Neural cell (in vitro differentiated cells): ENCODE measurements around the gene C2CD4B.

ENCODE experiments used
- EP300 ChIP-seq: fragments of 450-650 bp; conservative IDR thresholded peaks from 2 replicates; pipeline ENCODE4 v1.6.1; 2014; ENCODE audit warnings: antibody characterized with exemption, mild to moderate bottlenecking, moderate library complexity; ENCODE audit not compliant: poor library complexity, severe bottlenecking
- MXI1 ChIP-seq: fragments of 450-650 bp; conservative IDR thresholded peaks from 2 replicates; pipeline ENCODE4 v1.6.1; 2014; ENCODE audit warnings: antibody characterized with exemption, mild to moderate bottlenecking; ENCODE audit not compliant: poor library complexity, severe bottlenecking
- POLR2AphosphoS5 ChIP-seq: IDR thresholded peaks from 2 replicates; pipeline ENCODE4 v1.6.1; 2012
- RAD21 ChIP-seq: fragments of 450-650 bp; conservative IDR thresholded peaks from 2 replicates; pipeline ENCODE4 v1.6.1; 2014; ENCODE audit warnings: antibody characterized with exemption, mild to moderate bottlenecking, moderate library complexity
- TF ChIP-seq, protein P1 (sequence below): fragments of 450-650 bp; IDR thresholded peaks from 2 replicates; pipeline ENCODE4 v1.5.1; 2014; ENCODE audit warnings: antibody characterized with exemption, mild to moderate bottlenecking, moderate library complexity; ENCODE audit not compliant: poor library complexity, severe bottlenecking
- TF ChIP-seq, protein P2 (sequence below): IDR thresholded peaks from 2 replicates; pipeline ENCODE4 v1.6.1; 2012; ENCODE audit warnings: borderline replicate concordance

DNA sequence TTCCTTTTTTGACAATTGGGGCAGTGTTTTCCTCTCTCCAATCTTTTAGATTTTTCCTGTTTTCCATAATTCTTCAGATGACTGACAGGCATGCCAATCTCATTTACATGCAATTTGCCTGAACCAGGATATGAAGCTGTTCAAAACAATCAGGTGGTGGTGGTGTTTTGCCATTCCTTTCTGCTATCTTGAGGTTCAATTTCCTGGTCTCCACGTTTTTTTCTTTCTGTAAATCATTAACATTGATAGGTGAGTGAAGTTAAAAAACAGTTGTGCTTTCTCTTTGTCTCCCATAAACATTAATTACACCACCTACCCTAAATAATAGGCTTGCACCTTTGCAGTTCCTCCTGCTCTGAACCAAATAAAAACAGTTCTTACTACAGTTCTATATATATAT lies 49.2 kb downstream of the C2CD4B start:
- TF ChIP-seq, protein P1, sequence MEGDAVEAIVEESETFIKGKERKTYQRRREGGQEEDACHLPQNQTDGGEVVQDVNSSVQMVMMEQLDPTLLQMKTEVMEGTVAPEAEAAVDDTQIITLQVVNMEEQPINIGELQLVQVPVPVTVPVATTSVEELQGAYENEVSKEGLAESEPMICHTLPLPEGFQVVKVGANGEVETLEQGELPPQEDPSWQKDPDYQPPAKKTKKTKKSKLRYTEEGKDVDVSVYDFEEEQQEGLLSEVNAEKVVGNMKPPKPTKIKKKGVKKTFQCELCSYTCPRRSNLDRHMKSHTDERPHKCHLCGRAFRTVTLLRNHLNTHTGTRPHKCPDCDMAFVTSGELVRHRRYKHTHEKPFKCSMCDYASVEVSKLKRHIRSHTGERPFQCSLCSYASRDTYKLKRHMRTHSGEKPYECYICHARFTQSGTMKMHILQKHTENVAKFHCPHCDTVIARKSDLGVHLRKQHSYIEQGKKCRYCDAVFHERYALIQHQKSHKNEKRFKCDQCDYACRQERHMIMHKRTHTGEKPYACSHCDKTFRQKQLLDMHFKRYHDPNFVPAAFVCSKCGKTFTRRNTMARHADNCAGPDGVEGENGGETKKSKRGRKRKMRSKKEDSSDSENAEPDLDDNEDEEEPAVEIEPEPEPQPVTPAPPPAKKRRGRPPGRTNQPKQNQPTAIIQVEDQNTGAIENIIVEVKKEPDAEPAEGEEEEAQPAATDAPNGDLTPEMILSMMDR, result no peak
- TF ChIP-seq MXI1, result no peak
- TF ChIP-seq RAD21, result no peak
- TF ChIP-seq, protein P2, sequence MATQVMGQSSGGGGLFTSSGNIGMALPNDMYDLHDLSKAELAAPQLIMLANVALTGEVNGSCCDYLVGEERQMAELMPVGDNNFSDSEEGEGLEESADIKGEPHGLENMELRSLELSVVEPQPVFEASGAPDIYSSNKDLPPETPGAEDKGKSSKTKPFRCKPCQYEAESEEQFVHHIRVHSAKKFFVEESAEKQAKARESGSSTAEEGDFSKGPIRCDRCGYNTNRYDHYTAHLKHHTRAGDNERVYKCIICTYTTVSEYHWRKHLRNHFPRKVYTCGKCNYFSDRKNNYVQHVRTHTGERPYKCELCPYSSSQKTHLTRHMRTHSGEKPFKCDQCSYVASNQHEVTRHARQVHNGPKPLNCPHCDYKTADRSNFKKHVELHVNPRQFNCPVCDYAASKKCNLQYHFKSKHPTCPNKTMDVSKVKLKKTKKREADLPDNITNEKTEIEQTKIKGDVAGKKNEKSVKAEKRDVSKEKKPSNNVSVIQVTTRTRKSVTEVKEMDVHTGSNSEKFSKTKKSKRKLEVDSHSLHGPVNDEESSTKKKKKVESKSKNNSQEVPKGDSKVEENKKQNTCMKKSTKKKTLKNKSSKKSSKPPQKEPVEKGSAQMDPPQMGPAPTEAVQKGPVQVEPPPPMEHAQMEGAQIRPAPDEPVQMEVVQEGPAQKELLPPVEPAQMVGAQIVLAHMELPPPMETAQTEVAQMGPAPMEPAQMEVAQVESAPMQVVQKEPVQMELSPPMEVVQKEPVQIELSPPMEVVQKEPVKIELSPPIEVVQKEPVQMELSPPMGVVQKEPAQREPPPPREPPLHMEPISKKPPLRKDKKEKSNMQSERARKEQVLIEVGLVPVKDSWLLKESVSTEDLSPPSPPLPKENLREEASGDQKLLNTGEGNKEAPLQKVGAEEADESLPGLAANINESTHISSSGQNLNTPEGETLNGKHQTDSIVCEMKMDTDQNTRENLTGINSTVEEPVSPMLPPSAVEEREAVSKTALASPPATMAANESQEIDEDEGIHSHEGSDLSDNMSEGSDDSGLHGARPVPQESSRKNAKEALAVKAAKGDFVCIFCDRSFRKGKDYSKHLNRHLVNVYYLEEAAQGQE, result no peak
- TF ChIP-seq POLR2AphosphoS5, result no peak
- TF ChIP-seq EP300, result no peak
